ENCODE data around the gene PCDHGB2.
"Not testable (repeated sequence)": the region's sequence is repeated elsewhere in the genome, so short reads cannot be mapped to it uniquely, and the experiment has no call there.

Gene PCDHGB2

GRCh38 chr5:141351591-141351990 lies 8.2 kb upstream of the PCDHGB2 start:
- no peak for DNase-seq

GRCh38 chr5:141354900-141355469 lies 4.8 kb upstream of the PCDHGB2 start, which contains the start of gene PCDHGA4:
Gene PCDHGA4 (plus strand): TSS chr5:141355021. CDS start chr5:141355108, 87 bp downstream.
- DNase-seq, result no peak

GRCh38 chr5:141355641-141356040 lies 4.2 kb upstream of the PCDHGB2 start:
- no peak for DNase-seq

GRCh38 chr5:141356133-141356532 lies 3.7 kb upstream of the PCDHGB2 start:
- no peak for DNase-seq

GRCh38 chr5:141356950-141357349 lies 2.8 kb upstream of the PCDHGB2 start:
- DNase-seq, result no peak

DNA sequence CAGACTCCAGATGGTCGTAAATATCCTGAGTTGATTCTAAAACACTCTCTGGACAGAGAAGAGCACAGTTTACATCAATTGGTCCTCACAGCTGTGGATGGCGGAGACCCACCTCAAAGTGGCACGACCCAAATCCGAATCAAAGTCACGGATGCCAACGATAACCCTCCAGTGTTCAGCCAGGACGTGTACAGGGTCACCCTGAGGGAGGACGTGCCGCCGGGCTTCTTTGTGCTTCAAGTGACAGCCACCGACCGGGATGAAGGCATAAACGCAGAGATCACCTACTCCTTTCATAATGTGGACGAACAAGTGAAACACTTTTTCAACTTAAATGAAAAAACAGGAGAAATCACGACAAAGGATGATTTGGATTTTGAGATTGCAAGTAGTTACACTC lies 891 bp downstream of the PCDHGB2 start:
- no peak for DNase-seq

GRCh38 chr5:141362719-141363118 lies 2.9 kb downstream of the PCDHGB2 start:
- no peak for DNase-seq

- no peak for DNase-seq
Measured at GRCh38 chr5:141363952-141364660, 4.3 kb downstream of the PCDHGB2 start, which contains the start of gene PCDHGA5. Gene PCDHGA5 (plus strand): TSS chr5:141364162. CDS start chr5:141364331, 169 bp downstream.

- no peak for DNase-seq
Measured at GRCh38 chr5:141366016-141366896, 6.5 kb downstream of the PCDHGB2 start.

GRCh38 chr5:141369994-141370848 lies 10.4 kb downstream of the PCDHGB2 start, which contains the start of gene PCDHGB3:
Gene PCDHGB3 (plus strand): TSS chr5:141370242. CDS start chr5:141370395, 153 bp downstream.
- DNase-seq, result peak; percentile 22

GRCh38 chr5:141371572-141372475 lies 12.0 kb downstream of the PCDHGB2 start:
- DNase-seq, result no peak

GRCh38 chr5:141373673-141374317 lies 14.0 kb downstream of the PCDHGB2 start, which contains the start of gene PCDHGA6:
Gene PCDHGA6 (plus strand): TSS chr5:141373891. CDS start chr5:141374084, 193 bp downstream.
- DNase-seq, result no peak

GRCh38 chr5:141374627-141375026 lies 14.8 kb downstream of the PCDHGB2 start:
- no peak for DNase-seq

GRCh38 chr5:141375444-141376155 lies 15.8 kb downstream of the PCDHGB2 start:
- not testable (repeated sequence) for DNase-seq

- no peak for DNase-seq
Measured at GRCh38 chr5:141382469-141383294, 22.9 kb downstream of the PCDHGB2 start, which contains the start of gene PCDHGA7. Gene PCDHGA7 (plus strand): TSS chr5:141382742. CDS start chr5:141382900, 158 bp downstream.

DNA sequence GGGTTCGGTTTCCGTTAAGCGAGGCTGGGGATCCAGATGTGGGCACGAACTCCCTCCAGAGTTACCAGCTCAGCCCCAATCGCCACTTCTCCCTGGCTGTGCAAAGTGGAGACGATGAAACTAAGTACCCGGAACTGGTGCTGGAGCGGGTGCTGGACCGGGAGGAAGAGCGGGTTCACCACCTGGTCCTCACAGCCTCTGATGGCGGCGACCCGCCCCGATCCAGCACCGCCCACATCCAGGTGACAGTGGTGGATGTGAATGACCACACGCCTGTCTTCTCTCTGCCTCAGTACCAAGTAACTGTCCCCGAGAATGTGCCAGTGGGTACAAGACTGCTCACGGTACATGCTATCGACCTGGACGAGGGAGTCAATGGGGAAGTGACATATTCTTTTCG lies 23.6 kb downstream of the PCDHGB2 start:
- DNase-seq, result no peak

GRCh38 chr5:141384471-141385267 lies 24.9 kb downstream of the PCDHGB2 start:
- no peak for DNase-seq

Data from suppressor macrophage treated with lipopolysaccharide for 4 hours (primary cell).